ENCODE data around the gene FAM234A.
A peak's percentile ranks its signal among the peaks of the same experiment; 100 is the strongest.
"Not testable (repeated sequence)": the region's sequence is repeated elsewhere in the genome, so short reads cannot be mapped to it uniquely, and the experiment has no call there.

Gene FAM234A

DNA sequence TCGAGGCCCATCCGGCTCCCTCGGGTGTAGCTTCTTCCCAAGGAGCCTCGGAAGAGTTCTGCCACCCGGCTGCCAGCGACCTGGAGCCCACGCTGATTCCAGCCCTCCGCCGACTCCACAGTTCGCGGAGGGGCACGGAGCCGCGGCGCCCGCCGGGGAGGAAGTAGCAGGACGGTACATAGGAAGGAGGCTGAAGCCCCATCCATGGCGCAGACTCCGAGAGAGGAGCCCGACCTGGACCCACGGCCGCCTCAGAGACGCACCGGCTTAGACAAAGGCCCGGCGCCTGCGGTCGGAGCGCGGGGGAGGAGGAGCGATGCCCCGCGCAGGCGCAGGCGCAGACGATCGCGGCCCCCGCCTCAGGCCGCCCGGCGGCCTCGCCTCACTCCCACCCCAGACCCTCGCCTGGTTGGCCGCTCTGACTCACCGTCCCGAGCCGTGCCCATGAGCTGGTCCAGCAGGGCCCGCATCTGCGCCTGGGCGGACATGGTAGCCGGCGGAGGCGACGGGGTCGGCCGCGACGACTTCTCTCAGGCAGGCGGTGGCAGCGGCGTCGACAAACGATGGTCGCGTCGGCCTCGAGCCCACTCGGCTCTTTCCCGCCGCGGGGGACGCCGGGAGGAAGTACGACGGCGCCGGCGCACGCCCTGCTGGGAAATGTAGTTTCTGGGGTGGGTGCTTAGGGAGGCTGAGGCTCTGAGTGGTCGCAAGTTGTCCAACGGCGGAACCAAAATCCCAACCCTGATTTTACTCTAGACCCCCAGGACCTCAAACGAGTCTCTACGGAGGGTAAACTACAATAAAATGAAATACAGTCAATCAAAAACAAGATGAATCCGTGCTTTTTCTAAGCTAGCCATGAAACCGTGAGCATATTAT is 5.5 kb upstream of the FAM234A start, which contains the start of gene LUC7L:
TSS of gene LUC7L (minus strand) at position 598 of the 879 bp plus-strand sequence. CDS start at position 488, 110 bp downstream.
- DNase-seq (ENCODE audit: extremely low spot score, insufficient read length, low read depth) (peak; percentile 83), FAIRE-seq (peak; percentile 81)

DNA sequence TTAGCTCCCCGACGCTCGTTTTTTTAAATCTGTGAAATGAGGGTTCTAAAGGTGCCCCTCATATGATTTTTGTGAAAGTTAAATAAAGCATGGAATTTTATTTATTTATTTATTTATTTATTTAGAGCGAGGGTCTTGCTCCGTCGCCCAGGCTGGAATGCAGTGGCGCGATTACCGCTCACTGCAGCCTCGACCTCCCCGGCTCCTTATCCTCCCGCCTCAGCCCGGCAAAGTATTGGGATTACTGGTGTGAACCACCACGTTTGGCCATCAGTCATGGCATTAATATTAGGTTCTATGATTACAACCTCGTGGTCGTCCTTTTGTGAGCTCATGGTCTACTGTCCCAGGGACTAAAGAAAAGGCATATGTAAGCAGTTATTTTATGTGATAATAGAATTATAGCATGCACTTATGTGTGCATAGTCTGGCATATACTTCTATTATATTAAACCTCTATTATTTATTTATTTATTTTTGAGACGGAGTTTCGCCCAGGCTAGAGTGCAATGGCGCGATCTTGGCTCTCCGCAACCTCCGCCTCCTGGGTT is 4.8 kb upstream of the FAM234A start:
- DNase-seq (ENCODE audit: extremely low spot score, insufficient read length, low read depth): no peak

DNA sequence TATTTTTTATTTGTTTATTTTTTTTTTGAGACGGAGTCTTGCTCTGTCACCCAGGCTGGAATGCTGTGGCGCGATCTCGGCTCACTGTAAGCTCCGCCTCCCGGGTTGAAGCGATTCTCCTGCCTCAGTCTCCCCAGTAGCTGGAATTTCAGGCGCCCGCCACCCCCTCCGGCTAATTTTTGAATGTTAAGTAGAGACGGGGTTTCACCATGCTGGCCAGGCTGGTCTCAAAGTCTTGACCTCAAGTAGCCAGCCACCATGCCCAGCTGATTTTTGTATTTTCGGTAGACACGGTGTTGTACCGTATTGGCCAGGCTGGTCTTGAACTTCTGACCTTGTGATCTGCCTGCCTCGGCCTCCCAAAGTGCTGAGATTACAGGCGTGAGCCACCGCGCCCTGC is 4.3 kb upstream of the FAM234A start:
- not testable (repeated sequence) for DNase-seq (ENCODE audit: extremely low spot score, insufficient read length, low read depth); FAIRE-seq

More for the DNA sequence above, 4.8 kb upstream of the FAM234A start:
- no peak for FAIRE-seq

DNA sequence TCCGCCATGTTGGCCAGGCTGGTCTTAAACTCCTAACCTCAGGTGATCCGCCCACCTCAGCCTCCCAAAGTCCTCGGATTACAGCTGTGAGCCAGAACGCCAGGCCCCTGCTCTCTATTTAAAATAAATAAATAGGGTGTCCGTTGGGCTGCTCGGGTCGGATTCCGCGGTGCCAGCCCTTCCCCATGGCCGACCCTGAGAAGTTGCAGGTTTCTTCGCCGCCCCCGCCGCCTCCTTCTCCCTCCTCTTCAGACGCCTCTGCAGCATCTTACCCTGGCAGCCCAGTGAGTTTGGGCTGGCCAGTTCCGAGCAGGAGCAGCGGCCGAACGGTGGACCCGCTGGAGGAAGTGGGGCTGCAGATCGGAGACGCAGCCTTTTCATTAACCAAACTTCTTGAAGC is 3.7 kb upstream of the FAM234A start:
- no peak for FAIRE-seq
- DNase-seq (ENCODE audit: extremely low spot score, insufficient read length, low read depth): no peak

DNA sequence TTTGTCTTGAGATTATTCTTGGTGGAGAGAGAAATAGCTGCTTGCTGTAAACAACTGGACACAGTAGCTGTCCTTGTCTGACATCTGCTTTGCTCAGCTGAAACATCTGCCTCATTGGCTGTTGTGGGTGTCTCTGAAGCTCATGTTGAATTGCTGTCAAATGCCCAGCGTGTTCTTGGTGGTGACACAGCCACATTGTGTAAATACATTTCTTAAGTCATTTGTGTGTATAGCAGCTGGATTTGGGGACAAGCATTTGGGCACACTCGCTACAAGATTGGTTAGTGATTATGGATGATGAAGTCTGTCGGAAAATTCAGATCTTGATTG is 5.3 kb downstream of the FAM234A start:
- DNase-seq (ENCODE audit: extremely low spot score, insufficient read length, low read depth) (no peak), FAIRE-seq (no peak)

DNA sequence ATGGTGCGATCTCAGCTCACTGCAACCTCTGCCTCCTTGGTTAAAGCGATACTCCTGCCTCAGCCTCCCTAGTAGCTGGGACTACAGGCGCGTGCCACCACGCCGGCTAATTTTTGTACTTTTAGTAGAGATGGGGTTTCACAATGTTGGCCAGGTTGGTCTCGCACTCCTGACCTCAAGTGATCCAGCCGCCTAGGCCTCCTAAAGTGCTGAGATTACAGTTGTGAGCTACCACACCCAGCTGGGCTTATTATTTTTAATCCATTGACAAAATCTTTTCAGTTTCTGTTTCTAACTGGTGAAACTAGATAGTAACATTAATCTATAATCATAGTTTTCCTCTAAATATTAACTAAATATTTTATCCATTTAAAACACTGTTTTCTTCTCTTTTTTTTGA is 5.9 kb downstream of the FAM234A start:
- DNase-seq (ENCODE audit: extremely low spot score, insufficient read length, low read depth) (no peak), FAIRE-seq (no peak)

DNA sequence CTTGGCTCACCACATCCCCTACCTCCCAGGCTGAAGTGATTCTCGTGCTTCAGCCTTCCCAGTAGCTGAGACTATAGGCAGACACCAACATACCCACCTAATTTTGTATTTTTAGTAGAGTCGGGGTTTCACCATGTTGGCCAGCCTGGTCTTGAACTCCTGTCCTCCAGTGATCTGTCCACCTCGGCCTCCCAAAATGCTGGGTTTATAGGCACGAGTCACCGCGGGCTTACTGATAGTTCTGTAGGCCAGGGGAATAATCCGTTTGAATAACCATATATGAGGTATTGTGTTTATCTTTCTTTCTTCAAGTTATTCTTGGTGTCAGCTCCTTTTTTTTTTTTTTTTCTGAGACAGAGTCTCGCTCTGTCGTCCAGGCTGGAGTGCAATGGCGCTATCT is 7.7 kb downstream of the FAM234A start:
- FAIRE-seq: no peak
- no peak for DNase-seq (ENCODE audit: extremely low spot score, insufficient read length, low read depth)

DNA sequence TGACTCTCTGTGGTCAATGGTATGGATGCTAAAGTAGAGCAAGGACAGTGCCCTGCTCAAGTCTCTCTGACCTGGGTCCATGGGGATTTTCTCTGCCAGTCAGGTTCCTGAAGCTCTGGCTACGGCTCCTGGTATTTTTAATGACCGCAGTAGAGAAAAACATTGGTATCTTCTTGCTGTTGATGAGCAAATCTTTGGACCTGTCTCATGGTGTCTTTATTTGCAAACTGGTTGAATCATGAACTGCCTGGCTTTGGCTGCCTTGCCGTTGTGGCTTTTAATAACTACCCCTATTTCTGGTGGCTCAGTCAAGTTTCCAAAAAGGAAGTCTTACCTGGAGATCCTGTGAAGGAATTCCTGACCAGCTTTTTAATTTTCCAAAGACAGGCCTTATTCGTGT is 8.7 kb downstream of the FAM234A start:
- DNase-seq (ENCODE audit: extremely low spot score, insufficient read length, low read depth): no peak
- FAIRE-seq: no peak

DNA sequence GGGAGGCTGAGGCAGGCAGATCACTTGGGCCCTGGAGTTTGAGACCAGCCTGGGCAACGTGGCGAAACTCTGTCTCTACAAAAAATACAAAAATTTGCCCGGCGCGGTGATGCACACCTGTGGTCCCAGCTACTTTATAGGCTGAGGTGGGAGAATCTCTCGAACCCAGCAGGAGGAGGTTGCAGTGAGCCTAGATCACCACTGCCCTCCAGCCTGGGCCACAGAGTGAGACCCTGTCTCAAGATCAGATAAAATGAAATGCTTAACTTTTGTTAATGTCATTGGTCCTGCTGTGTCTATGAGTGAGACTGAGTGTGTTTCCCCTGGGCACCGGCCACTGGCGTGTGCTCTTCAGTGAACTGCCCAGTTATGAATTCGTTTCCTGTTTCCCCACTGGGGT is 10.5 kb downstream of the FAM234A start:
- FAIRE-seq: no peak
- no peak for DNase-seq (ENCODE audit: extremely low spot score, insufficient read length, low read depth)

DNA sequence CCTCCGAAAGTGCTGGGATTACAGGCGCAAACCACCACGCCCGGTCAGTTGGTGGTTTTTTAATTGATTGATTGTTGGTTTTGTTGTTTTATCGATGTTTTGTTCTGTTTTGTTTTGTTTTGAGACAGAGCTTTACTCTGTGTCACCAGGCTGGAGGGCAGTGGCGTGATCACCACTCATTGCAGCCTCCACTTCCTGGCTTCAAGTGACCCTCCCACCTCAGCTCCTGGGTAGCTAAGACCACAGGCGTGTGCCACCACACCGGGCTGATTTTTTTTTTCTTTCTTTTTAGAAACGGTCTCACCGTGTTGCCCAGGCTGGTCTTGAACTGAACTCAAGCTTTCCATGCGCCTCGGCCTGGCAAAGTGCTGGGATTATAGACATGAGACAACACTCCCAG is 12.4 kb downstream of the FAM234A start:
- FAIRE-seq: no peak
- DNase-seq (ENCODE audit: extremely low spot score, insufficient read length, low read depth): no peak

DNA sequence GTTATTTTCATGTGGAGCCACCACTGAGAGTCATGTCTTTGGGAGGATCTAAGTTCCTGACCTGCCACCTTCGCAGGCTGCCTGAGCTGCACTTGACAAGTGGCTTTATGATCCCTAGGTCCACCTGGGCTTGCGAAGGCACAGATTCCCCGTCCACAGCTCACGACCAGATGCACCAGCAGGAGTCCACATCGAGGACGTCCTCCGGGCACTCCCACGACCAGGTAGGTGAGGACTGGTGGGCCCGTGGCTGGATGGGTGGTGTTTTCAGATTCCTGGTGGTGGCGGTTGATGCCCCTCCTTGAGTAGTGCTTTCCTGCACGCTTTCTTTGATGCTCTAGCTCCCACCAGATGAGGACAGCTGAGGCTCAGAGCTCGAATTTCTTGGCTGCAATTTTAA is 14.8 kb downstream of the FAM234A start:
- FAIRE-seq (no peak), DNase-seq (ENCODE audit: extremely low spot score, insufficient read length, low read depth) (no peak)

DNA sequence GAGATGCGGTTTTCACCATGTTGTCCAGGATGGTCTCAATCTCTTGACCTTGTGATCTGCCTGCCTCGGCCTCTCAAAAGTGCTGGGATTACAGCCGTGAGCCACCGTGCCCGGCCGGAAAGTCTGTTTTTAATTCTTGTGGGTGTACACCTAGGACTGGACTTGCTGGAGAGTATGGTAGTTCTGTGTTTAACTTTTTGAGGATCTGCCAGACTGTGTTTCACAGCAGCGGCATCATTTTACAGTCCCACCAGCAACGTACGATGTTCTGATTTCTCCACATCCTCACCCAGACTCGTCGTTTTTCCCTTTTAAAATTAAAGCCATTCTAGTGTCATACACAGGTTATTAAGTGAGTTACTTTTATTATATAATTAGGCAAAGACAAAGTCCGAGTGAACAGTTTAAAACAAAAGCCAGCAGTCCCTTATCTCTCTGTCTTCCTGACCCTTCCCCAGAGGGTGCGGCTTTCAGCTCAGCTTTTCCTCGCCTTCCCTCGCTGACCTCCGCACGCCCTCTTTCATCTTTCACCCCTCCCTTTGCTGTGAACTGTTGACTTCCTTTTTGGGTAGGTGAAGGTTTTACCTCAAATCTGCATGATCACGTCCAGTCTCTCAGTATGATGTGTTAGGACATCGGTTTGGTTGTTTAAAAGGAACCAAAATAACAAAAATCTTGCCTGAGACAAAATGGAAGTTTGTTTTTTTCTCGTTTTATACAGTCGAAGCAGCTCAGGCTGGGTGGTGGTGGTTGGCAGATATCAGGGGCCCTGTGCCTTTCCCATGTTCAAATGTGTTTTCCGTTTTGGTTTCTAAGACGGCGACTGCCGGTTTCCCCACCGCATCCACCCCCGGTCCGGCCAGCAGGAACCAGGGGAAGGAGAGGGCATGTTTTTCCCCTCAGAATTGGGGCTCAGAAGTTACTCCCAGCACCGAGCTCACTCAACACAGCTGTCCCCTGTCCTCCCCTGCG is 18.0 kb downstream of the FAM234A start:
- DNase-seq (ENCODE audit: extremely low spot score, insufficient read length, low read depth) (peak; percentile 52), FAIRE-seq (peak; percentile 86)

DNA sequence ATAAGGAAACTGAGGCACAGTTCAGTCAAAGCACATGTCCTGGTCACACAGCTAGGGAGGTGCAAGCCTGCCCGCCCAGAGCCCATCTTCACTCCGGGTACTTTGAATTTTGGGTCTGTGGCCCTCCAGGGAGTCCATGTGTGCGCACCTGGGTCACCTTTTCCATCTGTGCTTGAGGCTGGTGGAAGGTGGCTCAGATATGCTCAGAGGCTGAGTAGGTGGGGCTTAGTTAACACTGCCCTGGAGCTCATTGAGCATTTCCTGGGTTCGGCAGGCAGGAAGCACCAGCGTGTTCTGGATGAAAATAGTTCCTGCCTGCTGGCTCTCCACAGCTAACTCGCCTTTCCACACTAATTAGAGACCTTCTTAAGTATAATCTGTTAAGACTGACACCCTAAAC is 19.2 kb downstream of the FAM234A start:
- FAIRE-seq: no peak
- no peak for DNase-seq (ENCODE audit: extremely low spot score, insufficient read length, low read depth)

DNA sequence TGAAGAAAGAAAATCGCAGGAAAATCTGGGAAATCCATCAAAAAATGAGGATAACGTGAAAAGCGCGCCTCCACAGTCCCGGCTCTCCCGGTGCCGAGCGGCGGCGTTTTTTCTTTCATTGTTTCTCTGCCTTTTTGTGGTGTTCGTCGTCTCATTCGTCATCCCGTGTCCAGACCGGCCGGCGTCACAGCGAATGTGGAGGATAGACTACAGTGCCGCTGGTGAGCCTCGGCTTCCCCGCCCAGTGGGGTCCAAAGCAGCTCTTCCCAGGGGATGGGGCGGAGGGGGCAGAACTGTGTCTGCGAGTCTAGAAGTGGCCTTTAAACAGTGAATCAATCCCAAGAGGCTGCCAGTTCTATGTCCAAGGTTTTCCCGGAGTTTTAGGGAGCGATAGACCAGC is 19.8 kb downstream of the FAM234A start:
- no peak for FAIRE-seq
- no peak for DNase-seq (ENCODE audit: extremely low spot score, insufficient read length, low read depth)

DNA sequence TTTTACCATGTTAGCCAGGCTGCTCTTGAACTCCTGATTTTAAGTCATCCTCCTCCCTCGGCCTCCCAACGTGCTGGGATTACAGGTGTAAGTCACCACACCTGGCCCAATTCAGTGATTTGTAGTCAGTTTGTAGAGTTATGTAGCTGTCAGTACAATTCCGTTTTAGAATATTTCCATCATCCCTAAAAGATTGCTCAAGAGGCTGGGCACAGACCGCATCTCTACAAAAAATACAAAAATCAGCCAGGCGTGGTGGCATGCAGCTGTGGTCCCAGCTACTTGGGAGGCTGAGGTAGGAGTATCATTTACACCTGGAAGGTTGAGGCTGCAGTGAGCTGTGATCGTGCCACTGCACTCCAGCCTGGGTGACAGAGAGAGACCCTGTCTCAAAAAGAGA is 20.6 kb downstream of the FAM234A start:
- DNase-seq (ENCODE audit: extremely low spot score, insufficient read length, low read depth) (no peak), FAIRE-seq (no peak)

DNA sequence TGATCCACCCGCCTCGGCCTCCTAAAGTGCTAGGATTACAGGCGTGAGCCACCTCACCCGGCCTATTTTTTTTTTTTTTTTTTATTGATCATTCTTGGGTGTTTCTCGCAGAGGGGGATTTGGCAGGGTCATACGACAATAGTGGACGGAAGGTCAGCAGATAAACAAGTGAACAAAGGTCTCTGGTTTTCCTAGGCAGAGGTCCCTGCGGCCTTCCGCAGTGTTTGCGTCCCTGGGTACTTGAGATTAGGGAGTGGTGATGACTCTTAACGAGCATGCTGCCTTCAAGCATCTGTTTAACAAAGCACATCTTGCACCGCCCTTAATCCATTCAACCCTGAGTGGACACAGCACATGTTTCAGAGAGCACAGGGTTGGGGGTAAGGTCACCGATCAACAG is 23.5 kb downstream of the FAM234A start:
- FAIRE-seq; DNase-seq (ENCODE audit: extremely low spot score, insufficient read length, low read depth): not testable (repeated sequence)

DNA sequence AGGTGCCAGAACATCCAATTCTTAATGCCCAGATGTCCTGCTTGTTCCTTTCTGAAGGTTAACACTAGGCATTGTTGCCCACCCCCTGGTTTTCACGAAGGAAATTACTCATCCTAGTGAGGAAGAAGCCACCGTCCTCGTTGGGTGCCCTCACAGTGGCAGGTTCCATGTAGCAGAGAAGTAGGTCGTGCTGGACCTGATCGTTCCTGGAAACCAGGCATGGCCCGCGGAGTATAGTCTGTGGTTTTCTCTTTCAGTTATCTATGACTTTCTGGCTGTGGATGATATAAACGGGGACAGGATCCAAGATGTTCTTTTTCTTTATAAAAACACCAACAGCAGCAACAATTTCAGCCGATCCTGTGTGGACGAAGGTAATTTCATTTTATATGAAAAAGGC is 24.6 kb downstream of the FAM234A start:
- FAIRE-seq: no peak
- no peak for DNase-seq (ENCODE audit: extremely low spot score, insufficient read length, low read depth)

DNA sequence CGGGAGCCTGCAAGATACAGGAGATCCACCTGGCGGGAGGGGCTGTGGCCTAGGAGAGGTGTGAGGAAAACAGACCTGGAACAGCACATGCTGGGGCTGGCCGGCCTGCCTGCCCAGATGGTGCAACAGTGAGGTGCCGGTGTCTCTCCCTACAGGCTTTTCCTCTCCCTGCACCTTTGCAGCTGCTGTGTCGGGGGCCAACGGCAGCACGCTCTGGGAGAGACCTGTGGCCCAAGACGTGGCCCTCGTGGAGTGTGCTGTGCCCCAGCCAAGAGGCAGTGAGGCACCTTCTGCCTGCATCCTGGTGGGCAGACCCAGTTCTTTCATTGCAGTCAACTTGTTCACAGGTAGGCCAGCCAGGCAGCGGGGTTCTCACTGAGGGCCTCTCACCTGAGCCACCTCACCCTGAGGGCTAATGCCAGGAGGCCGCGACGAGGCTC is 25.2 kb downstream of the FAM234A start:
- no peak for FAIRE-seq
- DNase-seq (ENCODE audit: extremely low spot score, insufficient read length, low read depth): no peak

DNA sequence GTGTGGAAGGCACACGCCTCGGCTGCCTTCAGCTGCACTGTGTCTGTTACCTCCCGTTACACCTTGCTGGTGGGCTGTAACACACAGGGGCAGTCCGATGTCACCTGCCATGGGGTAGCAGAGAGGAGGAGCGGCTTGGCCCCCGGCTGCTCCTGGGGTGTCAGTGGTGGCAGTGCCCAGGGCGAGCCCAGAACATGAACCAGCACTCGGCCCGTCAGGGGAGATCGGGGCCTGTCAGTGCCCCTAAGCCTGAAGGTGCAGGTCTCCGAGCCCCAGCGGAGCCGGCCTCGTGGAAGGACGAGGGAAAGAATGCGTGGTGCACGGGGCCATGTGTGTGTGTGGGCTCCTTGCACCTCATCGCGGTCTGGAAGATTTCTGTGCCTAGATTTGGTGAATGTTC is 25.7 kb downstream of the FAM234A start:
- FAIRE-seq (no peak), DNase-seq (ENCODE audit: extremely low spot score, insufficient read length, low read depth) (no peak)

DNA sequence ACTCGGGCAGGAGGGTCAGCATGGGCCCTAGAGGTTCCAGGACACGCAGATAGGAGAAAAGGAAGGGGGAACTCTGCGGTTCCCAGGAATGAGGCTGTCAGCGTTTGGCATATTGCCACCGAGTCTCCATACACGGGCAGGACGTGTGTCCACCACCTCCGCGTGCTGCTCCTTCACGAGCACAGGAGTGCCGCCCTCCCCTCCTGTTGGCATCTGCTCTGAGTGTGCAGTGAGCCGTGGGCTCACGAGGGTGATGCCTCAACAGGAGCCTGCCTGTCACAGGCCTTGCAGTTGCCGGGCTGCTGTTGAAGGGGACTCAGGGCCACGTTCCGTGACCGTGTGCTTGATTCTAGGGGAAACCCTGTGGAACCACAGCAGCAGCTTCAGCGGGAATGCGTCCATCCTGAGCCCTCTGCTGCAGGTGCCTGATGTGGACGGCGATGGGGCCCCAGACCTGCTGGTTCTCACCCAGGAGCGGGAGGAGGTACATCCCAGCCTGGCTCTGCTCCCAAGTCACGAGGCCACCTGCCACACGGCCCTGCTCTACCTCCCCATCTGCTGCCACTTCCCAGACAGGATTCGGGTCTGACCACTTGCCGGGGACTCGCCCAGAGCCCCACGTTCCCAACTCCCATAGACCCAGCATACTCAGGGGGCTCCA is 26.5 kb downstream of the FAM234A start:
- DNase-seq (ENCODE audit: extremely low spot score, insufficient read length, low read depth) (no peak), FAIRE-seq (no peak)
